GM12878 (cell line): ENCODE results near the gene DENND1C.

Experiments
- BRCA1 ChIP-seq: IDR thresholded peaks from 2 replicates; pipeline ENCODE4 v1.6.1; 2011; ENCODE audit warnings: low read depth, low read length, improper control_type of control experiment
- CEBPB ChIP-seq, 2 experiments: fragments of 150-350 bp in 1 of 2; IDR thresholded peaks; 2 replicates each; pipeline ENCODE4 v1.6.1; 2012 to 2014; ENCODE audit warnings: low read depth in 2 of 2, low read length in 2 of 2, borderline replicate concordance in 1 of 2, inconsistent platforms in 1 of 2
- CTCF ChIP-seq, 3 experiments: IDR thresholded peaks in 2 of 3; conservative IDR thresholded peaks in 1 of 3; 2 replicates each; pipeline ENCODE4 v1.5.1; 2011; ENCODE audit warnings: low read depth in 3 of 3, low read length in 3 of 3, mild to moderate bottlenecking in 3 of 3, control low read depth in 2 of 3, moderate library complexity in 2 of 3, inconsistent platforms in 1 of 3, mixed read lengths in 1 of 3; ENCODE audit not compliant: control insufficient read depth in 2 of 3, insufficient read depth in 1 of 3; ENCODE audit errors: extremely low read depth in 1 of 3
- FOXK2 ChIP-seq: fragments of 450-650 bp; IDR thresholded peaks from 2 replicates; pipeline ENCODE4 v1.6.1; 2017; ENCODE audit warnings: mild to moderate bottlenecking, moderate library complexity
- GATAD2B ChIP-seq: fragments of 450-650 bp; conservative IDR thresholded peaks from 2 replicates; pipeline ENCODE4 v1.6.1; 2017; ENCODE audit warnings: low read depth, mild to moderate bottlenecking, moderate library complexity
- MTA2 ChIP-seq: fragments of 450-650 bp; IDR thresholded peaks from 2 replicates; pipeline ENCODE4 v1.6.1; 2016; ENCODE audit warnings: low read depth, mild to moderate bottlenecking, moderate library complexity
- NR2C2 ChIP-seq: IDR thresholded peaks from 2 replicates; pipeline ENCODE4 v1.6.1; 2011; ENCODE audit warnings: borderline replicate concordance, low read depth; ENCODE audit not compliant: control insufficient read depth, insufficient read length
- USF2 ChIP-seq: IDR thresholded peaks from 2 replicates; pipeline ENCODE4 v1.6.1; 2011; ENCODE audit warnings: low read depth, low read length, improper control_type of control experiment, borderline replicate concordance
- ZNF24 ChIP-seq: fragments of 450-650 bp; IDR thresholded peaks from 2 replicates; pipeline ENCODE4 v1.6.1; 2017; ENCODE audit warnings: antibody characterized with exemption, mild to moderate bottlenecking
- TF ChIP-seq, protein P1 (sequence below): fragments of 450-650 bp; IDR thresholded peaks from 2 replicates; pipeline ENCODE4 v1.6.1; 2017; ENCODE audit warnings: low read depth, mild to moderate bottlenecking, moderate library complexity
- TF ChIP-seq, protein P2 (sequence below): fragments of 450-650 bp; IDR thresholded peaks from 2 replicates; pipeline ENCODE4 v1.6.1; 2016; ENCODE audit warnings: mild to moderate bottlenecking, moderate library complexity, borderline replicate concordance

DNA sequence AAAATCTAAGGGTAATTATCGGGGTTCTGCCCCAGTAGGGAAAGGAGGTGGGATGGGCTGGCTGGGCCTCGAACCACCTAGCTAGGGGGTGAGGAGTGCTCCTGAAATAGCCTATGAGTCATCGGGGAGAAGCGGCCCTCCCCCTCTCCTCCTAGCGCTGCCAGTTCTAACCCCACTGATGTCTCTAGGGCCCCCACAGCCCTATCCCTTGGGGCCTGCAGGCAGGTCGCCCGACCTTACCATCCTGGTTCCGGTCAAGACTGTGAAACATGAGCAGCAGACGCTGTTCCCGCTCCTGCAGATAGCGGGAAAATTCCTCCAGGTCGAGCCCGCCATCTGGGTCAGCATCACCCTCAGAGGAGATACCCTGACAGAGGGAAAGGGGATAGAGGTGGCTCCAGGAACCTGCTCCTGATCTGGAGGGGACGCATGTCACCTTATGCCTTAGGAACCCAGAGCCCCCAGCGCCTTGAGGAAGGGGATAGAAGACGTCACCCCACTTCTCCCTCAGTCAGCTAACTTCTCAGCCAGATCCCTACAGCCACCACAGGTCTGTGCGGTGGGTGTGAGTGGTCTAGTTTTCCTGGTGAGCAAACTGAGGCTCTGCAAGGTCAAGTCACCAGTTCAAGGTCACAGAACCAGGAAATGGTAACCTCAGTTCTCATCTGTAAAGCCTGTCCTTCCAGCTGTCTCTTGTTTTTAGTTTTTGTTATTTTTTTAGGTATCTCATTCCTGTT, 23.5 kb downstream of the DENND1C start:
- no peak for TF ChIP-seq FOXK2
- TF ChIP-seq CEBPB (IDR thresholded peaks at IDR 0.05; ENCODE audit: borderline replicate concordance in 1 of 2, low read depth in 2 of 2, low read length in 2 of 2): no peak
- no peak for TF ChIP-seq USF2
- TF ChIP-seq CTCF (IDR thresholded peaks at IDR 0.05 in 2 of 3, conservative IDR thresholded peaks at IDR 0.05 in 1 of 3; ENCODE audit: control insufficient read depth in 2 of 3, extremely low read depth in 1 of 3, insufficient read depth in 1 of 3, low read depth in 3 of 3, low read length in 3 of 3): no peak
- TF ChIP-seq, protein P1, sequence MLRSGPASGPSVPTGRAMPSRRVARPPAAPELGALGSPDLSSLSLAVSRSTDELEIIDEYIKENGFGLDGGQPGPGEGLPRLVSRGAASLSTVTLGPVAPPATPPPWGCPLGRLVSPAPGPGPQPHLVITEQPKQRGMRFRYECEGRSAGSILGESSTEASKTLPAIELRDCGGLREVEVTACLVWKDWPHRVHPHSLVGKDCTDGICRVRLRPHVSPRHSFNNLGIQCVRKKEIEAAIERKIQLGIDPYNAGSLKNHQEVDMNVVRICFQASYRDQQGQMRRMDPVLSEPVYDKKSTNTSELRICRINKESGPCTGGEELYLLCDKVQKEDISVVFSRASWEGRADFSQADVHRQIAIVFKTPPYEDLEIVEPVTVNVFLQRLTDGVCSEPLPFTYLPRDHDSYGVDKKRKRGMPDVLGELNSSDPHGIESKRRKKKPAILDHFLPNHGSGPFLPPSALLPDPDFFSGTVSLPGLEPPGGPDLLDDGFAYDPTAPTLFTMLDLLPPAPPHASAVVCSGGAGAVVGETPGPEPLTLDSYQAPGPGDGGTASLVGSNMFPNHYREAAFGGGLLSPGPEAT: no peak; the same call in 1 of the 2 replicates
- no peak for TF ChIP-seq BRCA1
- TF ChIP-seq NR2C2: no peak
- no peak for TF ChIP-seq MTA2
- TF ChIP-seq ZNF24: no peak
- TF ChIP-seq, protein P2, sequence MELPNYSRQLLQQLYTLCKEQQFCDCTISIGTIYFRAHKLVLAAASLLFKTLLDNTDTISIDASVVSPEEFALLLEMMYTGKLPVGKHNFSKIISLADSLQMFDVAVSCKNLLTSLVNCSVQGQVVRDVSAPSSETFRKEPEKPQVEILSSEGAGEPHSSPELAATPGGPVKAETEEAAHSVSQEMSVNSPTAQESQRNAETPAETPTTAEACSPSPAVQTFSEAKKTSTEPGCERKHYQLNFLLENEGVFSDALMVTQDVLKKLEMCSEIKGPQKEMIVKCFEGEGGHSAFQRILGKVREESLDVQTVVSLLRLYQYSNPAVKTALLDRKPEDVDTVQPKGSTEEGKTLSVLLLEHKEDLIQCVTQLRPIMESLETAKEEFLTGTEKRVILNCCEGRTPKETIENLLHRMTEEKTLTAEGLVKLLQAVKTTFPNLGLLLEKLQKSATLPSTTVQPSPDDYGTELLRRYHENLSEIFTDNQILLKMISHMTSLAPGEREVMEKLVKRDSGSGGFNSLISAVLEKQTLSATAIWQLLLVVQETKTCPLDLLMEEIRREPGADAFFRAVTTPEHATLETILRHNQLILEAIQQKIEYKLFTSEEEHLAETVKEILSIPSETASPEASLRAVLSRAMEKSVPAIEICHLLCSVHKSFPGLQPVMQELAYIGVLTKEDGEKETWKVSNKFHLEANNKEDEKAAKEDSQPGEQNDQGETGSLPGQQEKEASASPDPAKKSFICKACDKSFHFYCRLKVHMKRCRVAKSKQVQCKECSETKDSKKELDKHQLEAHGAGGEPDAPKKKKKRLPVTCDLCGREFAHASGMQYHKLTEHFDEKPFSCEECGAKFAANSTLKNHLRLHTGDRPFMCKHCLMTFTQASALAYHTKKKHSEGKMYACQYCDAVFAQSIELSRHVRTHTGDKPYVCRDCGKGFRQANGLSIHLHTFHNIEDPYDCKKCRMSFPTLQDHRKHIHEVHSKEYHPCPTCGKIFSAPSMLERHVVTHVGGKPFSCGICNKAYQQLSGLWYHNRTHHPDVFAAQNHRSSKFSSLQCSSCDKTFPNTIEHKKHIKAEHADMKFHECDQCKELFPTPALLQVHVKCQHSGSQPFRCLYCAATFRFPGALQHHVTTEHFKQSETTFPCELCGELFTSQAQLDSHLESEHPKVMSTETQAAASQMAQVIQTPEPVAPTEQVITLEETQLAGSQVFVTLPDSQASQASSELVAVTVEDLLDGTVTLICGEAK: no peak
- TF ChIP-seq GATAD2B: 0 out of 2 replicates have a peak, but pooled peaks have one; percentile 56
